ENCODE measurements around the gene LAMA3. TPM values are rescaled to one million over a fixed set of nuclear protein-coding genes. Genes with fewer than 3 reads are reported as not detected.

The LAMA3 gene
- total and polyA plus RNA-seq, 2 experiments from 2014 or later = 3.9 to 4.9 TPM

DNA sequence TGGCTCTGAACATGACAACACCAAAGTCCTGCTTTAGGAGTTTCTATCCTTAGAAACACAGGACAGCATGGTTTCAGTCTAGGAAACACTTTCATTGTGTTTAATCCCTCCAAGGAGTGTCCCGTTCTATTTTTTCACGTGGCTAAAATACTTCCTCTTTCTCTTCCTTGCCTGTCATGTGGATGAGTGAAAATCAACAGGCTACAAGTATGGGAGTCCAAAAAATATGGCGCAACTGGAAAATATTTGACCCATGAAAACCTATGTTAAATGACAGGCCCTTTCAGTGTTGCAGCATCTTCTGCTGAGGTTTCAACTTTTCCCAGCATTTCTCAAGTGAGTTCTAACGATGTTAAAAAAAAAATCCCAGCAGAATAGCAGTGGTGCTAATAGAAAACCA, 146.3 kb downstream of the LAMA3 start:
- ATAC-seq = no peak
- no peak overlapping the region for H3K4me3 Mint-ChIP-seq
- Histone ChIP-seq H3K4me3 (no peak overlapping the region), H3K9me2 (ENCODE audit: insufficient read depth) (no peaks in the 10 kb centered on the region; the same call in none of the 2 replicates), H3K4me1 (ENCODE audit: insufficient read depth) (0 out of 2 replicates have a peak, but pooled peaks cover 4% of the 10 kb centered on the region), H3F3A (replicated peaks; ENCODE audit: low read depth) (no peaks in the 10 kb centered on the region), H3K27me3 (ENCODE audit: insufficient read depth) (no peaks in the 10 kb centered on the region), H2AFZ (no peak overlapping the region), H3K27ac (ENCODE audit: low read depth) (no peak overlapping the region), H3K79me2 (replicated peaks; ENCODE audit: insufficient read depth) (no peaks in the 10 kb centered on the region), H4K20me1 (replicated peaks; ENCODE audit: insufficient read depth) (no peaks in the 10 kb centered on the region), H3K36me3 (ENCODE audit: insufficient read depth) (no peaks in the 10 kb centered on the region), H3K4me2 (no peak overlapping the region)
- no peak for DNase-seq (ENCODE audit: low spot score)
- H3K9me3 Mint-ChIP-seq = no peaks in the 10 kb centered on the region
- no peaks in the 10 kb centered on the region for H3K27me3 Mint-ChIP-seq (ENCODE audit: insufficient read depth, low read depth, poor library complexity)
- no peaks in the 10 kb centered on the region; the same call in 2 of the 3 replicates for H3K4me1 Mint-ChIP-seq
- no peaks in the 10 kb centered on the region for H3K36me3 Mint-ChIP-seq (ENCODE audit: low read depth)
- no peak overlapping the region for H3K27ac Mint-ChIP-seq
- TF ChIP-seq STAT1 (IDR thresholded peaks at IDR 0.05; ENCODE audit: unreplicated experiment) = no peak
- TF ChIP-seq REST (IDR thresholded peaks at IDR 0.05; ENCODE audit: unreplicated experiment) = no peak
- TF ChIP-seq POLR2AphosphoS5 (IDR thresholded peaks at IDR 0.05; ENCODE audit: low read depth) = no peak
- no peak for TF ChIP-seq CTCF (conservative IDR thresholded peaks at IDR 0.05; ENCODE audit: low read depth in 2 of 2)
- TF ChIP-seq ETS1 (IDR thresholded peaks at IDR 0.05) = no peak
- TF ChIP-seq ZNF462 (CRISPR knock-in tag; IDR thresholded peaks at IDR 0.05) = no peak
- no peak for TF ChIP-seq EZH2 (IDR thresholded peaks at IDR 0.05; ENCODE audit: low read depth, unreplicated experiment)
- TF ChIP-seq EZH2phosphoT487 (IDR thresholded peaks at IDR 0.05; ENCODE audit: unreplicated experiment) = no peak
